Measurements from ENCODE around the gene VEGFA. TPM values are rescaled to one million over a fixed set of nuclear protein-coding genes. Genes with fewer than 3 reads are reported as not detected.

VEGFA gene
- total RNA-seq, 1 experiment from 2014 or later, result 407 TPM

DNA sequence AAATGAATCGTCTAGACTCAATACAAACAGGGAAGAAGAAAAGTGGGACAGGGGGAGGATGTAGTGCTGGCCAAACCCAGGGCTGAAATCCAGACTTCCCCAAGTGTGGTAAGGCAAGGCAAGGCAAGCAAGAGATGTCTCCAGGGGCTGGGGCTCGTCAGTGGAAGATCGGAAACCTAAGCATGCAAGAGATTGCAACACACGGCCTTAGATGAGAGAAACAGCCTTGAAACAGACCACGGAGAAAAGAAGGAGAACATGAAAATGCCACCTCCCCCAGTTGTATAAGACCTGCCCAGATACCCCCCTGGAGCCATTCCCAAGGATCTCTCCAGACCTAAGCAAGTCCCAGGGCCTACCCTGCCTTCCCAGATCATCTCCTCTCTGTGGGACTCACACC lies 20.0 kb downstream of the VEGFA start:
- no TSS peak for BruUV-seq (replicated peaks)

DNA sequence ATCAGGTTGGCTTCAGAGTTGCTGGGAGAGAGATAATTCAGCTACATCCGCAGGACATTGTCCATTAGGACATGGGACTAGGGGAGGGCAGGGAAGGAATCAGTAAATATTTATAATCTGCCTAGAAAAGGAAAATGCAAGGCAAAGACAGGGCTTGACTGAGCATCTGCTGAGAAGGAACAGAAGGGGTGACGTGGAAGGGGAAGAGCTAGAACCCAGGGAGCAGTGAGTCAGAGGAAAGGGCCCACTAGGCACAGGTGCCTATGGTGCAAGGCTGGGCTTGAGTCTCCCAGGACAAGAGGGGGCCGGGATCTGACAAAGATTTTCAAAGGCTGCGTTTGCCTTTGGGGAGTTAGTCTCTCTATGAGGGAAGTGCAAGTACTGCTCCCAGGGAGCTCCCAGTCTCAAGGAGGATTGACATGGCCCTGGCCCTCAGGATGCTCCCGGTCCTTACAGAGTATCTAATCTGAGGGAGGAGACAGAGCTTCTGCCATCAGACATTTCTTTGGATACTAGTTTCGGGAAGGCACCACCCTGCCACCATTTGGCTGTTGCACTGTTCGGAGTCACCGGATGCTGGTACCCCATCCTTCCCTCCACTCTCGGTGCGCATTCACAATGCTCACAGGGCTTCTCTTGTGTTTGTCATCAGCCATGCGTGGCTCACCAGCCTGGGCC lies 21.9 kb downstream of the VEGFA start:
- DNase-seq, result no peak
- Mint-ChIP-seq H3K27ac (ENCODE audit: unreplicated experiment) (peak overlapping the region; percentile 0), H3K9me3 (ENCODE audit: low read depth, unreplicated experiment) (no peaks in the 10 kb centered on the region), H3K4me1 (ENCODE audit: low read depth, unreplicated experiment) (peaks cover 6% of the 10 kb centered on the region), H3K36me3 (ENCODE audit: insufficient read depth, unreplicated experiment) (peaks cover 23% of the 10 kb centered on the region), H3K4me3 (ENCODE audit: low read depth, unreplicated experiment) (no peak overlapping the region), H3K27me3 (ENCODE audit: unreplicated experiment) (no peaks in the 10 kb centered on the region)
- BruUV-seq (replicated peaks), result no TSS peak
- intact Hi-C loops (cut with micrococcal nuclease; ENCODE audit: unreplicated experiment), result no loop called here
- TF ChIP-seq, protein P1, sequence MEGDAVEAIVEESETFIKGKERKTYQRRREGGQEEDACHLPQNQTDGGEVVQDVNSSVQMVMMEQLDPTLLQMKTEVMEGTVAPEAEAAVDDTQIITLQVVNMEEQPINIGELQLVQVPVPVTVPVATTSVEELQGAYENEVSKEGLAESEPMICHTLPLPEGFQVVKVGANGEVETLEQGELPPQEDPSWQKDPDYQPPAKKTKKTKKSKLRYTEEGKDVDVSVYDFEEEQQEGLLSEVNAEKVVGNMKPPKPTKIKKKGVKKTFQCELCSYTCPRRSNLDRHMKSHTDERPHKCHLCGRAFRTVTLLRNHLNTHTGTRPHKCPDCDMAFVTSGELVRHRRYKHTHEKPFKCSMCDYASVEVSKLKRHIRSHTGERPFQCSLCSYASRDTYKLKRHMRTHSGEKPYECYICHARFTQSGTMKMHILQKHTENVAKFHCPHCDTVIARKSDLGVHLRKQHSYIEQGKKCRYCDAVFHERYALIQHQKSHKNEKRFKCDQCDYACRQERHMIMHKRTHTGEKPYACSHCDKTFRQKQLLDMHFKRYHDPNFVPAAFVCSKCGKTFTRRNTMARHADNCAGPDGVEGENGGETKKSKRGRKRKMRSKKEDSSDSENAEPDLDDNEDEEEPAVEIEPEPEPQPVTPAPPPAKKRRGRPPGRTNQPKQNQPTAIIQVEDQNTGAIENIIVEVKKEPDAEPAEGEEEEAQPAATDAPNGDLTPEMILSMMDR (IDR thresholded peaks at IDR 0.05; ENCODE audit: unreplicated experiment), result no peak
- CTCF ChIA-PET, result interaction anchor here (0.6 kb wide), 1 partner anchor 17 kb away, joined by 3 read pairs; no protein-coding TSS in a partner anchor

More for the DNA sequence above, 20.0 kb downstream of the VEGFA start:
- Mint-ChIP-seq H3K27me3 (ENCODE audit: unreplicated experiment) (no peaks in the 10 kb centered on the region), H3K36me3 (ENCODE audit: insufficient read depth, unreplicated experiment) (peaks cover 38% of the 10 kb centered on the region), H3K4me1 (ENCODE audit: low read depth, unreplicated experiment) (peaks cover 9% of the 10 kb centered on the region), H3K4me3 (ENCODE audit: low read depth, unreplicated experiment) (no peak overlapping the region), H3K9me3 (ENCODE audit: low read depth, unreplicated experiment) (no peaks in the 10 kb centered on the region), H3K27ac (ENCODE audit: unreplicated experiment) (peak overlapping the region; percentile 2)
- intact Hi-C loops (cut with micrococcal nuclease; ENCODE audit: unreplicated experiment), result no loop called here
- TF ChIP-seq, protein P1 (IDR thresholded peaks at IDR 0.05; ENCODE audit: unreplicated experiment), result no peak
- CTCF ChIA-PET, result interaction anchor here (1.9 kb wide), 1 partner anchor 15 kb away, joined by 8 read pairs; no protein-coding TSS in a partner anchor
- DNase-seq, result no peak

DNA sequence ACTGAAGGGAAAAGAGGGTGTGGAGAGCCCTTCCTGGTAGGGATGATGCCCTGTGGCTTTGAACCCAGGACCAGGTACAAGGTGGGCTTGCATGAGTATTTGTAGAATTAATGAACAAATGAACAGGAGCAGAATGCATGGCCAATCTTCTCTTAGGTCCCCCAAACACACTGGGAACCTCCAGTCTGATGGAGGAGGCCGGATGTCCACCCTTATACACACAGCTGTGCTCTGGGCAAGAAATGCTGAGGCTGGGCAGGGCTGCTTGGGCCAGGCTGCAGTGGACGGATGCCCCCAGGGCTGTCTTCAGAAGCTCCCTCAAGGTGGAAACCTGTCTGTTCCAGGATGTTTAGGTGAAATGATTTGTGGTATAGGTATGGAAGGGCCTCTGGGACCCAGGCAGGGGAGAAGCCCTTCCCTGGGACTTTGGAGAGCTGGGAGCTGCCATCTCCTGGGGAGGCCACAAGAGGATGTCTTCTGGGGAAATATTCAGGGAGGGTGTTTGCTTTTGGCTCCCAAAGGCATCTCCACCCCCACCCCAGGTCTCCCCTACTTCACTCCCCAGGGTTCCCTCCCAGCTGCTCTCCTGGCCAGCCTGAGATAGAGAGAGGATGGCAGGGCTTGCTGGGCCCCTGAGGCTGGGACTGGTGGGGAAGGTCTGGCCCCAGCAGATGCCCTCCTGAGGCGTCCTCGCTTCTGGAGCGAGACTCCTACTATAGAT lies 23.3 kb downstream of the VEGFA start:
- TF ChIP-seq, protein P1 (IDR thresholded peaks at IDR 0.05; ENCODE audit: unreplicated experiment), result no peak
- no peaks in the 10 kb centered on the region for H3K9me3 Mint-ChIP-seq (ENCODE audit: low read depth, unreplicated experiment)
- intact Hi-C loops (cut with micrococcal nuclease; ENCODE audit: unreplicated experiment), result no loop called here
- peaks cover 15% of the 10 kb centered on the region for H3K36me3 Mint-ChIP-seq (ENCODE audit: insufficient read depth, unreplicated experiment)
- BruUV-seq (replicated peaks), result no TSS peak
- H3K27ac Mint-ChIP-seq (ENCODE audit: unreplicated experiment), result no peak overlapping the region
- peaks cover 13% of the 10 kb centered on the region for H3K4me1 Mint-ChIP-seq (ENCODE audit: low read depth, unreplicated experiment)
- H3K27me3 Mint-ChIP-seq (ENCODE audit: unreplicated experiment), result no peaks in the 10 kb centered on the region
- DNase-seq, result no peak
- CTCF ChIA-PET, result interaction anchor here (0.7 to 1.6 kb wide), 3 partner anchors 10 to 295 kb away, joined by 3 to 5 read pairs (median 3); no protein-coding TSS in a partner anchor
- no peak overlapping the region for H3K4me3 Mint-ChIP-seq (ENCODE audit: low read depth, unreplicated experiment)

DNA sequence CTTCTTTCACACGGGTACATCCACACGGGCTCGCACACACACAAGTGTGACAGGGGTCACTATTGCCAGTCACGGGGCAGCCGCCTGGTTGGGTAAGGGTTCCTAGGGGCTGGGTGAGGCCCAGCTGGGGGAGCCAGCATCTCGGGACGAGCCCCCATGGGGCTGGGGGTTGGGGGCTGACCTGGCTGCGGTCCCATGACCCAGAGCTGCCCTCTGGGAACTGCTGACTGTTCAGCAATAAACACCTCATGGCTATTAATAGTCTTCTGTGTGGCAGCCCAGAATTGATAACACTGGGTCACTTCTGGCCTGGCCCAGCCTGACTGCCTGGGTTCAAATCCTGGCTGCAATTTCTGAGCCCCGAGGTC lies 23.8 kb downstream of the VEGFA start:
- no TSS peak for BruUV-seq (replicated peaks)
- Mint-ChIP-seq H3K4me1 (ENCODE audit: low read depth, unreplicated experiment) (peaks cover 19% of the 10 kb centered on the region), H3K27ac (ENCODE audit: unreplicated experiment) (no peak overlapping the region), H3K9me3 (ENCODE audit: low read depth, unreplicated experiment) (no peaks in the 10 kb centered on the region), H3K4me3 (ENCODE audit: low read depth, unreplicated experiment) (no peak overlapping the region), H3K36me3 (ENCODE audit: insufficient read depth, unreplicated experiment) (peaks cover 17% of the 10 kb centered on the region), H3K27me3 (ENCODE audit: unreplicated experiment) (no peaks in the 10 kb centered on the region)
- no peak for DNase-seq
- CTCF ChIA-PET, result interaction anchor here (0.7 to 1.6 kb wide), 4 partner anchors 9 to 294 kb away, joined by 3 to 5 read pairs (median 3); no protein-coding TSS in a partner anchor
- intact Hi-C loops (cut with micrococcal nuclease; ENCODE audit: unreplicated experiment), result no loop called here
- TF ChIP-seq, protein P1 (IDR thresholded peaks at IDR 0.05; ENCODE audit: unreplicated experiment), result no peak
